Activated CD4-positive, CD25-positive, alpha-beta regulatory T cell treated with anti-CD3 and anti-CD28 coated beads, Interleukin-2, amount 50 U/mL, for 72 hours (primary cell): ENCODE measurements around the gene GBF1.
"Not testable (repeated sequence)": the region's sequence is repeated elsewhere in the genome, so short reads cannot be mapped to it uniquely, and the experiment has no call there.

Experiments used
- DNase-seq: peaks from one replicate; pipeline ENCODE4 v3.0.0; 2021

GBF1 gene

DNA sequence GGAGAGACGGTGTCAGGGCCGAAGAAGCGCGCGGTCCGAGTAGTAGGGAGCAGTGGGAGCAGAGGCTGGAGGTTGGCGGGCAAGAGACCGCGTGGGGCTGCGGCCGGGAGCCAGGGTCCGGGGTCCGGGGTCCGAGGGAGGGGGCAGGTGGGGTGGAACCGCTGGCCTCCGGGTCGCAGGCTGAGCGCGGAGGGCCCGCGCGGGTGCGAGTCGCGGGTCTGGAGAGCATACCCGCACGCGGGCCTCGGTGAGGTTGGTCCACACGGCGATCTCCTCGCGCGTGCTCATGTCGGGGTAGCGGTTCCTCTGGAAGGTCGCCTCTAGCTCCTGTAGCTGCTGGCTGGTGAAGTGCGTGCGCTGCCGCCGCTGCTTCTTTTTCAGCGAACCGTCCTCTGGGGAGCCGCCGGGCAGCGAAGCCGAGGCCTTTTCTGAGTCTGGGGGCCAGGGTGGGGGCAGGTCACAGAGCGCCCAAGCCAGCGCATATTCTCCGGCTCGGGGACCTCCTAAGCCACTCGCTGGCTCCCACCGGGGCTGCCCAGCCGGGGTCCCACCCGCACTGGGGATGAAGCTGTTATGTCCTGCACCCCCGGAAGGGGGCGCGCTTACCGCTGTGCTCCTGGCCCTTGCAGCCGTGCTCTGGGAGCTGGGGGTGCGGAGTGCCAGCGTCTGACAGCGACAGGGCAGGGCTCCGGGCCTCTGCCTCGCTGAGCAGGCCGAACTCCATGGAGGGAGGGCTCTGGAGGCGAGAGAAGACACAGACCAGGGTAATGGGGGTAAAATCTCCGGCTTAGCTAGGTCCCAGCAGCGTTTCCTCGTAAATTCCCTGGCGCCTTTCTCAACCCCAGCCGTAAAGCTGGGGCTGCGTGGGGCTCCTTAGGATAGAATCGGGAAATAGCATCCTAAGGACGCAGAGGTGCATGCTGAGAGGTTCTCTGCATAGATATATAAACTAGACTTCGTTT lies 13.7 kb upstream of the GBF1 start:
- DNase-seq: peak; percentile 71

DNA sequence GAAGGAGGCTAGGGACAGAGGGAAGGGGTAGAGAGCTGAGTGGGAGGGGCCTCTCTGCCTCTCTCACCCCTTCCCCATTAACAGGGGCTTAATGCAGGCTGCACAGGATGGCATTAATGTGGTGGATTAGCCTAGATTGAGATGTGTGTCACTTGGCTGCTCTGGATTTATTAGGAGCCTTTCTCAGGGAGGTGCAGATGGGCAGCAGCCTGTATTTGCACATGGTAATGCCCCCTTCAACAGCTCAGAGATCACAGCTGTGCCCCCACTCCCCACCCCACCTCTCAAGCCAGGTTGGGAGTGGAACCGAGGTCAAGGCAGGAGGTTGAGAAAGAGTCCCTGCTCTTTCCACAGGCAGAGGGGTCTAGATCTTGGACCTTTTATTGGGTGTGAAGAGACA lies 11.3 kb upstream of the GBF1 start:
- DNase-seq: no peak

DNA sequence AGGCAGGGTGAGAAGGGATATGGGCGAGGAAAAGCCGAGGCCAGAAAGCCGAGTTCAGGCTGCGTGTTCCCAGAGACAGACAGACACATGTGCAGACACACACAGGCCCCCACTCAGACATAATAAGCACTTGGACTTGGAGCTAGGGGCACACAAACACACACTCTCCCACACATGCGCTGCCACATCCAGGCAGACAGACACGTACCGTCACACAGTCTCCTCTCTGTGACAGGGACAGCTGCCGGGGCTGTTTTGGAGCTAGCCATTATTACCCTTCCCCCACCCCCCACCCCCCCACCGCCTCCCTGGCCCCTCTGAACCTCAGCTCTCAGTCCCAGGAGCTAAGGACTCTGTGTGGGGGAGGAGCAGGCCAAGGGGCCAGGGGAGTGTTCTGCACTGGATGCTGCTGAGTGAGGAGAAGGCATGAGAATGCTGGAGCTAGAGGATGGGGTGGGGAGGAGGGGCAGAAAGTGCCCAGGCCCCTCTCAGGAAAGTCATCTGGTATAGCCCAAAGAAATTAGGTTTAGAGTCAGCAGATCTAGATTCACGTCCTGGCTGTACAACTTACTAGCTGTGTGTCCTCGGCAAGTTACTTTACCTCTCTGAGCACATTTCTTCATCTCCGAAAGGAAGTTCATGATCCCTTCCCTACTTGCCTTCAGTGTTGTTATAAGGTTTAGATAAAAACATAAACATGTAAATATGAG lies 10.3 kb upstream of the GBF1 start:
- DNase-seq: no peak

DNA sequence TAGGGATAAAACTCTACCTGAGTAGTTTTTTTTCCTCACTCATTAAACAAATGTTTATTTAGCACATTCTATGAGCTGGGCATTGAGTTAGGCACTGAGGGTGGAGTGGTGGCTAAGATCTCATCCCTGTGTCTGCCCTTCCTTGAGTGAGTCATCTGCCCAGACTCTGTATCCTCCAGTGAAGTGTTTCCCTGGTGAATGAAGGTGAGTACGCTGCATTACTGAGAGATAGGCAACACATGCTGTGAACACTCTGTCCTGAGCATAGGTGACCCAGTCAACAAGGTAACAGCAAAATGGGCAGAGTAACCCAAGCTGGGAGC lies 9.8 kb upstream of the GBF1 start:
- no peak for DNase-seq

DNA sequence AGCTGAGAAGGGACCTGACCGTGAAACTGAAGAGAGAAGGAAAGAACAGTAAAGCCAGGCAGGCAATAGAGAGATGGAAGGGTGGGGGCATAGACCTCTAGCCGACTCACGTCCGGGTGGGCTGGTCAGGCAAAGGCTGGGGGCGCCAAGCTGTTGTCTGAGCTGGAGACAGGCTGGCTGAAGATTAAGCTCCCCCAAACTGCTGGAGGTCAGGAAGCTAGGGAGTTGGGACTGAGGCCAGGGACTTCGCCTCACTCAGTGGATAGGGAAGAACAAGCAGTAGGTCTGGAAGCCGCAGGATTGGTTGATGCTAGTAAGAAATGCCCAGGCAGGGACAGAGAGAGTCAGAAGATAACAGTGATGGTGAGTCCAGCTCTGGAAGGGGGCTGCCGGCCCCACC lies 9.3 kb upstream of the GBF1 start:
- no peak for DNase-seq

DNA sequence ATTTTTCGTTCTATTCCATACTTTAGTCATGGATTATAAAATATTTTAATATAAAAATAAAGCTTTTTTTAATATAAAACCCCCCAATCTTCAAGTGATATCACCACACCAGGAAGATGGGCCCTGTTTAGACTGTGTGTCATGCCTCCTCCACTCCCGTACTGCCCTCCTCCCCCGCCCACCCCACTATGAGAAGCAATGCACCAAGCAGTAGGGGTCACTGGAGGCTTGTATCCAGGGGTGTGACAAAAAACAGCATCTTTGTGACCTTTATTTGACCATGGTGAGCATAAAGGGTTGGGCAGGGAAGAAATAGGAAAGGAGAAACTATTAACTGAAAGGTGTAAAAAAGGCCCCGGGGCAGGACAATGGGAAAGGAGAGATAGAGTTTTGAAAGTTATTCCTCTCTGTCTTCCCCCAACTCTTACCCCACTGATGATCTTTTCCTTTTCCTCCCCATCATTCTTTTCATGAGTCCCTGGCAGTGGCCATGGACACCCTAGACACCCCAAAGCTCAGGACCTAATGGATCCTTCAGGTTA lies 7.5 kb upstream of the GBF1 start:
- no peak for DNase-seq

DNA sequence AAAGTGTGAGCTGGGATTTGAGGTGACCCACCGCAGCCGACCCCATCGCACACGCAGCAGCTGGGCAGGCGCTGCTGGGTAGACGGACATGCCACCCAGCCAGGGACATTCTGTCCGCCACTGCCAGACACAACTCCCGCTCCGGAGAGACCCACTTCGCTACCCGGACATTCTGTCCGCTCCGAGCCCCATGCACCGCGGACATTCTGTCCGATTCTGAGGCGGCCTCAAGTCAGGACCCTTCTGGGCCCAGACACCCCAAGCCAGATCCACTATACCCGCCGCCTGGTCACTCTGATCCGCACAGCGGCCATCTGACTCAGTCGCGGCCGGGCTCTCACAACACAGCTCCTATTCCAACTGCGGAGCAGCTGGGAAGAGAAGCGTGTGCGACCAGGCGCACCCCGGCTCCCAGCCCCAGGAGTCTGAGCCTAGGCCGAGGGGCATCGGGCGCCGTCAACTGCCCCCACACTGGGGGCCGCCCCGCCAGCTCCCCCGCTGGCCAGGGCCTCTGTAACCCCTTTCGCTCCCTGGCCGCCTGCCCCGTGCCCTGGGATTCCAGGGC lies 4.8 kb upstream of the GBF1 start:
- no peak for DNase-seq

DNA sequence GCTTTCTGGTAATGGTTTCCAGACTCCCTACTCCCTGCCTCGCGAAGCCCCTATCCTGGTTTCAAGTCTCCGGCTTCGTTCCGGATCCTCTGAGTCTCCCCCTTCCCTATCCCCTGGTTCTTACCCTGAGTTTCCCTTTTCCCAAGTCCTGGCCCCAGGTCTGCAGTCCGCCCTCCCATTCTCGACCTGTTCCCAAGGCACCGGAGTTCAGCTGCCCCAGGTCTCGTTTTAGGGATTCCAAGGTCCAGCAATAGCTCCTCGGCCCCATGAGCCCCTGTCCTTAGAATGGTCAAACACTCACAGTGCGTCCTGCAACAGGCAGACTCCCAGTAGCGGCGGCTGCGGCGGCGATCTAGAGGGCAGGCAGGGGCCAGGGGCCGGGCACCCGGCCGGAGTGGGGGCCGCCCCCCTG lies 4.3 kb upstream of the GBF1 start:
- DNase-seq: no peak

DNA sequence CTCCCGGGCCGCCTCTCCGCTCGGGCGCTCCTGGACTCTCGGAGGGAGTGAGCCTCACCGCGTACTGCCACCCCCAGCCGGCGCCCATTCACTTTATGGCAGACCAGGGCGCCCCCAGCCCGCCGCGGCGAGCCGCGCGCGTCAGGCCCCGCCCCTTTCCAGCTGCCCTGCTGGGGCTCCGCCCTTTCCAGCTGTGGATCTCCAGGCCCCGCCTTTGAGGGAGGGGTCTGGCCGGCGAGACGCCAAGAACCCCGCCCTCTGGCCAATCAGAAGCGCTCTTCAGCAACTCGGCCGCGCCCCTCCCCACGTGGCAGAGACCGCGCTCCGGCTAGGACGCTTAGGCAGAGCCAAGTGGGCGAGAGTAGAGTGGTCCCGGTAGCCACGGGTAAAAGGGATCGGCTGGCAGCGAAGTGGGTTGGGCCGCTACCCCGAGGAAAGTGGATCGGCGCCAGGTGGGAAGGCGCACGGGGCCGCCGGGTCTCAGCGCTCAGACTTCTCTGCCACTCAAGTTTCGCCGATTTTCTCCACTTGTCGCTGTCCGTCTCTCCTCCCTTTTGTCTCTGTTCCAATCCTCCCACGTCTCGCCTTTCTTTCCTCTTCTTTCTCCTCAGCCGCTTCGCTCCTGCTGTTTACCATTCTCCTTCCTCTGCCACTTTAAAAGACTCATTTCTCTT lies 3.8 kb upstream of the GBF1 start, which contains the start of gene PITX3:
TSS of gene PITX3 (minus strand) at position 69 of the 674 bp plus-strand sequence. CDS start 9,432 bp downstream, outside the sequence.
- DNase-seq: peak; percentile 91

DNA sequence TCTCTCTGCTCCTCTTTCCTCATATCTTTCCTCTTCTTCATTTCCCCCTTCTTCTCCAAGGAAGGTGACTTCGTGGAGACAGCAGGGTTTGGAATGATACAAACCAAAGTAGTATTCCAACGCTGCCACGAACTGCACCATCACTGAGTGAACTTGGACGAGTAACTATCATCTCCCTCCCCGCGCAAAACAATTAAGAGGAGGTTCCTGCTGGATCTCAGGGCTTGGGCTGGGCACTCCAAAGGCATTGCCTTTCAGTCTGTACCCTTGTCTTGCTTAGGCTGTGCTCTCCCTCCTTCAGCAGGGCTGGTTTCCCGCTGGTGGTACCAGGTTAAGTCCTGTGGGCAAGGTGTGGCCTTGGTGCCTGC lies 3.2 kb upstream of the GBF1 start:
- DNase-seq: no peak

DNA sequence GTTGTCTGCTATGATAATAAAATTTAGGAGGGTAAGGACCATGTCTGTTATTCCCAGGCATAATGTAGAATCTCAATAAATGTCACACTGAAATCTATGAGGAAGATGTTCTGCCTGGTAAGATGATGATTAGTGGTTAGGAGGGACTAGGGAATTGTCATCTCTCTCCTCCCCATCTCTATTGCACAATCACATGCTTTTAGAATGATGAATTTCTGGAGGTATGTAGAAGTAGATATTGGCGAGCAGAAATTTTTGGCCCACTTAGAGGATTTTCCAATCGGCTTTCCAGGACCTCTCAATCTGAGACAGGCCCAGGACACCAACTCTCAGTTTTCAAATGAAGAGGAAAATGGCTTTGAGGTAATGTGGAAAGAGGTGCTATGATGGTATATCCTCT lies 2.0 kb upstream of the GBF1 start:
- DNase-seq: no peak

DNA sequence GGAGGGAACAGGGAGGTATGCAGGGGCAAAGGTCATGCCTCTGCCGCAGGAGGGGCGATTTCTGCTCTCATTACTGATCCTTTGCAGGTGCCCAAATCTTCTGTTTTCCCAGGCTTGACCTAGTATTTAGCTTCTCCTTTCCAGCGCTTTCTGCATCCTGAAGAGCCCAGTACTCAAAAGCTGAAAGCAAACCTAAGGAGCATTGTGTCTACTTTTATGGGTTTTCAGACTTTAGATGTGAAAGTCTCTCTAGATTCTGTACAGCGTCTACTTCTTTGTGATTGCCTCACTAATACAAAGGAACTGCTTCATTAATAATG lies 560 bp downstream of the GBF1 start:
- DNase-seq: no peak

DNA sequence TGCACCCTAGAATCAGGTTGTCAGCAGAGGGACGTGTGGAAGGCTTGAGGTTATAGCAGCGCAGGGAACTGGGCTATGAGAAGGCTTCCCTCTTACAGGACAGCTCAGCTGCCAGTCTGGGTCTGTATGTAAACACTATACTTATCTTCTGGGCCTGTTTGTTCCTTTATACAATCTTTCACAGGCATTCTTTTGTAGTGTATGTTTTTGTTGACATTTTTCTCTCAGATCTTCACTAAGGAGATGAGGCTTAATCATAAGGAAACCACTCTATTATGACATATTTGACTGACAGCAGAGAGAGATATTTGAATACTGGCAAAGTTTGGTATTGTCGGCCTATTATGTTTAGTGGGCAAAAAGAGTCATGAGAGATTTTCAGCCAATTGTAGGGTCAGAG lies 929 bp downstream of the GBF1 start:
- DNase-seq: no peak

DNA sequence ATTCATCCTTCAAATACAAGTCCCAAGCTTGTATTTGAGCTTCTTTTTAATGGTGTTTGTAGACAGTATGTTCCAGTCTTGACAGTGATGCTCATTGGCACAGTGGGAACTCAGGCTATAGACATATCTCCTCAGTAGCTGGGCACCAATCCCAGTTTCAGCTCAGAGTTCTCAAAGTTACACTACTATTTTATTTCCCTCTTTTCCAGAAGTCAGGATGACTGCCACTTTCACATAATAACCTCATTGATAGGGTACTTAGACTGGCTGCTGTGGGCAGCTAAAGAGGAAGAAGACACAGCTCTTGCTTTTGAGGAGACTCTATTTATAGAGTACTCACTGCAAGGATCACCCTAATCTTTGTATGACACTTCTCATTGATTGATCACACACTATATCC lies 2.4 kb downstream of the GBF1 start:
- no peak for DNase-seq

DNA sequence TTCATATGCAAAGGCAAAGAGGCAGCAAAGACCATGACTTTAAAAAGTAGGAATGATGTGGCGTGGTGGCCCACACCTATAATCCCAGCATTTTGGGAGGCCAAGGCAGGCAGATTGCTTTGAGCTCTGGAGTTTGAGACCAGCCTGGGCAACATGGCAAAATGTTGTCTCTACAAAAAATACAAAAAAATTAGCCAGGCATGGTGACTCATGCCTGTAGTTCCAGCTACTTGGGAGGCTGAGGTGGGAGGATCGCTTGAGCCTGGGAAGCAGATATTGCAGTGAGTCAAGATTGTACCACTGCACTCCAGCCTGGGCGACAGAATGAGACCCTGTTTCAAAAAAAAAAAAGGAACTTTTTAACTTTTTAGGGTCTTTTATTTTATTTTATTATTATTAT lies 7.2 kb downstream of the GBF1 start:
- DNase-seq: not testable (repeated sequence)

DNA sequence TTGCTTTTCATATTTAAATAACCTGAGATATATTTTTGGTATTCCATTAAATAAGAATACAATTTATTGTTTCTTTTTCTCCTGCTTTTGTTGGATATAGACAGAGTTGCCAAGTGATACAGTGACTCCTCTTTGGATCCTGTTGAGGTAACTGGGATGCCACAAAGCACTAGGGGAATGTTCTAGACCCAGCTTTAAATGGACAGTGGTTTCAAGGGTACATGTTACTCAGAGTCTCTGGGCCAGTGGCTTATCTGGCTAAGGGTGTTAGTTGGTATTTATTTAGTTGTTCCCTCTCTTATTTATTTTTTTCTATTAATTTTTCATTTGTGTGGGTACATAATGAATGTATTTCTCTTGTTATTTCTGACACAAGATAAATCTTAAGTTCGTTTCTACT lies 9.1 kb downstream of the GBF1 start:
- DNase-seq: no peak

DNA sequence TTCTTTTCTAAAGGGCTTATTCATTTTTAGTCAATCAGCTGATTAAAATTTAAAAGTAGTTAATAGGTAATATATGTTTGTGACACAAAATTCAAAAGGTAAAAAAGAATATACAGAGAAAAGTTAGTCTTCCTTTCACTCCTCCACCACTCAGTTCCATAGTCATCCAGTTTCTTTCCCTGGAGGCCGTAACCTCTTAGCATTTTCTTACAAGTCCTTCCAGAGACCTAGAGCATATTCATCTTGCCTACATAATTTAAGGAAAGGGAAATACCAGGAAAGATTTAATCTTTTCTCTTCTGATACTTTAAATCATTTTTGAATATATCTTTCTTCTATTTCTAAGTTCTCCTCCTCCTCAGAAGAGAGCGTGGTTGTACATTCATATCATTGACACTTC lies 10.1 kb downstream of the GBF1 start:
- no peak for DNase-seq

DNA sequence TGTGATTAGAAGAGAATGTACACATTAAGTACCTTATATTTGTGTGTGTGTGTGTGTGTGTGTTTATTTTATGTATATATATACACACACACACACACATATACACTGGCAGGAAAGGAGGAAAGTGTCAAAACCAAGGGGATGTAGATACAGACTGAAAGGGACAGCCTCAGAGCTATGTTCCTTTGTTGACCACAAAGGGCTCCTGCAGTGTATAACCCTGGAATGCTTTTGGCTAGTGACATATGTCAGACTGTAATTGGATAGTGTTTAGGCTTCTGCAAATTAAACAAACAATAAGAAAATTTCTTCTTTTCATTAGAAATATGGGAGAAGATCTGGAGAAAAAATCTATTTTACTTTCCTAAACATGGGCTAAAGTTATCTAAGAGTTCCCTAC lies 15.9 kb downstream of the GBF1 start:
- no peak for DNase-seq

DNA sequence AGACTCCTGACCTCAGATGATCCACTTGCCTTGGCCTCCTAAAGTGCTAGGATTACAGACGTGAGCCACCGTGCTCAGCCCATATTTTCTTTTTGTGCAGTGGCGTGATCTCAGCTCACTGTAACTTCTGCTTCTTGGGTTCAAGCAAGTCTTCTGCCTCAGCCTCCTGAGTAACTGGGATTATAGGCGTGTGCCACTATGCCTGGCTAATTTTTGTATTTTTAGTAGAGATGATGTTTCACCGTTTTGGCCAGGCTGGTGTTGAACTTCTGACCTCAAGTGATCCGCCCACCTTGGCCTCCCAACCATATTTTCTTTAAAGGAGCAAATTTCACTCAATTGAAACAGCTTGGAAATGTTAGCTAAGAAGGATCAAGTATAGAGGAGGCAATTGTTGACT lies 16.5 kb downstream of the GBF1 start:
- DNase-seq: no peak

DNA sequence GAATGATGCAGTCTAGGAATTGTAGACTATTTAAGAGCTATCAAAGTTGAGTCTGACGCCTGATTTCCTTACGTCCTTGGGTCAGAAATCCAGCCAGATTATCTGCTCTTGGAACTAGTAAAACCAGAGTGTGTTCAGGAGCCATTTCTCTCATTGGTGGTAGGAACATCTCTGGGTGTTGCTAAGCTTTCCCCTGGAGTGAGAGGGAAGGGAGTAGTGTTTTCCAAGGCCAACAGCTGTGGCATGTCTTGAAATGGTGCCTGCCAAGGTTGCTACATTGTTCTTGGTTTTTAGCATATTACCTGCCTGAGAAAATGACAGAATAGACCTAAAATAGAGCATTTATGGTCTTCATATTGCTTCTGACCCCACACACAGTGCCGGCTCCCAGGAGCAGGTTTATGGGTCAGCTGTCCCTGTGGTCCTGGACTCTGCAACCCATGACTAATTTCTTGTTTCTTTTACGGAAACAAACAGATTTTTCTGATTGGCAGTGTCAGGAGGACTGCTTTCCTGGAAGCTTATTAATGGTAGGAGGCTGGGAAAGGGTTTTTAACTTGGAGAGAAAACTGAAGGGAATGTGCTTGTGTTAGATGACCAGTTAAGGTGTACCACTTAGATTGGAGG lies 17.5 kb downstream of the GBF1 start:
- DNase-seq: no peak

DNA sequence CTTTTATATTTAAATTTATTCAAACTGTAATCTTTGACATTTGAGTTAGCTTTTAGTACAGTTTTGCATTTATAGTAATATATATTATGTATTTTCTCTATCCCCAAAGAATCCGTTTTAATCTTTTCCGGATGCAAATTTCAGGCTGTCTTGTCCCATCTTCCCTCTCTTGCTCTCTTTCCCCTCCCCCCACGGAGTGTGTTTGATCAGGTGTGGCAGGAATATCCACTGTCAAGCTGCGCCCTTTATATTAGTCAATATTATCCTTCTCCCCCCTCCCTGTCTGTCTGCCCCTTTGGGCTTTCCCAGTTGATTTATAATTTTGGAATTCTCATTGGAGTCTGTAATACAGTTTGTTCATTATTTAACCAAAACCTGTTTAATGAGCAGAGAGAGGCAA lies 19.0 kb downstream of the GBF1 start:
- no peak for DNase-seq

DNA sequence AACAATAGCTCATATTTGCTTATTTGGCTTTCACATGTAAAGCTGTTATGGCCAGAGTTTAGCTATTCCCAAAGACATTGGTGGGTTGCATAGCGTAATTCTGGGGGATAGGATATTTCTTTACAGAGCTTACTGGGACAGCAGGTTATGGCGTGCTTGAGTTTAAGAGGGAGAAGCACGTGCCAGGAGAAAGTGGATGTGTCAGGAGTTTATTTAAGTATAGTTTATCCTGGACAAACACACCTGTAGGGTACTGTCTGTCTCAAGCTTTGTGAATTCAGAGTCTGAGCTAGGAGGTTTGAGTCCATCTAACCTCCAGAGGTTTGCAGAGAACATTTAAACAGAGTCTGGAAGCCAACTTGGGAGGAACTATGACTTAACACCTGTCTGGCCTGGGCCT lies 21.3 kb downstream of the GBF1 start:
- DNase-seq: no peak

DNA sequence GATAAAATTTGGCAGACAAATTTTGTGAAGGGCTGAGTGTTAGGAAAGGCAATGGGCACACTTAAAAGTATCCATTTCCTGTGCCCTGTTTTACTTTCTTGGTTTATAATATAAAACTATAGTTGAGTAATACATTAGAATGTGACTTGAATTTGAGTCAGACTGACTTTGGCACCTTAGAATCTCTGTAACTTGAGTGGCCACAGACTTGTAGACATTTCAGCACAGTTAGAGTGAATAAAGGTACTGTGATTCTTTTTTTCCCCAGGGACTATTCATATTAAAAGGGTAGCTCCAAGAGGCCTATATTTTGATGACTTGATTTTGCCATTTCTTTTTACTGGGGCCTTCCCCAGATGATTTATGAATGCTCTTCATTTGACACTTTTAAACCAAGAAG lies 22.4 kb downstream of the GBF1 start:
- DNase-seq: no peak
